CD4-positive, alpha-beta T cell treated with Interleukin-2 at 100 ng/mL for 4 hours (primary cell): ENCODE results near the gene UAP1.

ENCODE experiments used
- DNase-seq: peaks from one replicate; pipeline ENCODE4 v3.0.0-alpha.2; 2020; ENCODE audit warnings: low spot score

Gene UAP1

GRCh38 chr1:162561616-162562469, at the start of gene UAP1:
Gene UAP1 (plus strand): TSS chr1:162561722. CDS start chr1:162566069, 4,347 bp downstream.
- DNase-seq = no peak

GRCh38 chr1:162527314-162527713, 34.2 kb upstream of the UAP1 start:
- no peak for DNase-seq

GRCh38 chr1:162530307-162530987, 31.1 kb upstream of the UAP1 start:
- no peak for DNase-seq

- DNase-seq = no peak
These were observed 30.6 kb upstream of the UAP1 start for GRCh38 chr1:162530988-162531319.

GRCh38 chr1:162535501-162535900, 26.0 kb upstream of the UAP1 start:
- no peak for DNase-seq

- DNase-seq = no peak
These were observed 25.0 kb upstream of the UAP1 start for GRCh38 chr1:162536511-162536910.

- DNase-seq = no peak
These were observed 24.3 kb upstream of the UAP1 start for GRCh38 chr1:162537216-162537615.

- DNase-seq = no peak
These were observed 22.6 kb upstream of the UAP1 start for GRCh38 chr1:162538815-162539431.

GRCh38 chr1:162541619-162542141, 19.8 kb upstream of the UAP1 start:
- no peak for DNase-seq

GRCh38 chr1:162543228-162543627, 18.3 kb upstream of the UAP1 start:
- no peak for DNase-seq

- peak; percentile 40 for DNase-seq
These were observed 13.4 kb upstream of the UAP1 start for GRCh38 chr1:162548170-162548569.

GRCh38 chr1:162549001-162549400, 12.5 kb upstream of the UAP1 start:
- no peak for DNase-seq

GRCh38 chr1:162550925-162551324, 10.6 kb upstream of the UAP1 start:
- no peak for DNase-seq

GRCh38 chr1:162551969-162552683, 9.4 kb upstream of the UAP1 start:
- no peak for DNase-seq

- no peak for DNase-seq
These were observed 8.8 kb upstream of the UAP1 start for GRCh38 chr1:162552684-162553252.

- no peak for DNase-seq
These were observed 7.3 kb upstream of the UAP1 start for GRCh38 chr1:162554258-162554657.

- DNase-seq = no peak
These were observed 4.0 kb upstream of the UAP1 start for GRCh38 chr1:162557536-162557935.

- DNase-seq = no peak
These were observed 1.1 kb upstream of the UAP1 start for GRCh38 chr1:162560303-162561036.

- peak; percentile 97 for DNase-seq
These were observed 396 bp upstream of the UAP1 start for GRCh38 chr1:162561037-162561615.

GRCh38 chr1:162562470-162562828, 927 bp downstream of the UAP1 start:
- no peak for DNase-seq

- DNase-seq = no peak
These were observed 3.3 kb downstream of the UAP1 start for GRCh38 chr1:162564762-162565218.
